Measurements from ENCODE around the gene CFAP58. TPM values are rescaled to one million over a fixed set of nuclear protein-coding genes. Genes with fewer than 3 reads are reported as not detected.
A peak's percentile ranks its signal among the peaks of the same experiment; 100 is the strongest.

Gene CFAP58
- total RNA-seq = 0.10 TPM

GRCh38 chr10:104353325-104354048, at the start of gene CFAP58:
TSS of gene CFAP58 (plus strand) at chr10:104353833. CDS start at chr10:104353898, 65 bp downstream.
- Histone ChIP-seq H3K4me3 (ENCODE audit: low read length) (peak within 1 kb of the TSS; percentile 21), H3K27me3 (ENCODE audit: insufficient read depth, low read length) (no peaks in the 10 kb centered on the region), H3K9me3 (ENCODE audit: low read depth, low read length) (no peaks in the 10 kb centered on the region), H3K4me1 (ENCODE audit: insufficient read depth, low read length) (peaks cover 65% of the 10 kb centered on the region)

- Histone ChIP-seq H3K4me1 (ENCODE audit: insufficient read depth, low read length) (peaks cover 74% of the 10 kb centered on the region), H3K4me3 (ENCODE audit: low read length) (no peak overlapping the region), H3K27me3 (ENCODE audit: insufficient read depth, low read length) (no peaks in the 10 kb centered on the region), H3K9me3 (ENCODE audit: low read depth, low read length) (no peaks in the 10 kb centered on the region)
Observed at GRCh38 chr10:104304356-104304745, 49.3 kb upstream of the CFAP58 start.

DNA sequence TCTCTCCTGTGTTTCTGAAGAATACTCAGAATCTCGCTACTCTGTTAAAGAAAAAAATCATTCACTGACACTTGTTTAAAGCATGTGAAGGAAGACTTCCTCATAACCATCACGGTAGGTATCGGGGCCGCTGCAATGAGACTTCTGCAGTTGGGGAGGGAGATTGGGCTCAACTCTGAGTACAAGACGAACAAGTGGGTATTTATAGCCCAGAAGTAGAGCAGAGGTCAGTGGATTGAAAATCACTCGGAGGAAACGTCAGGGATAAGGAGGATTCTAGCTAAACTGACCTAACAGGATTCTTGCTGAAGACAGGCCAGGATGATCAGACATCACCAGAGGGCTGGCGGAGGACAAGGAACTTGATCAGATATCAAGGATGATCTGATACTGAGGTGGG, 48.7 kb upstream of the CFAP58 start:
- peaks cover 76% of the 10 kb centered on the region for H3K4me1 ChIP-seq (ENCODE audit: insufficient read depth, low read length)
- no peaks in the 10 kb centered on the region for H3K27me3 ChIP-seq (ENCODE audit: insufficient read depth, low read length)
- H3K9me3 ChIP-seq (ENCODE audit: low read depth, low read length) = no peaks in the 10 kb centered on the region
- no peak overlapping the region for H3K4me3 ChIP-seq (ENCODE audit: low read length)

DNA sequence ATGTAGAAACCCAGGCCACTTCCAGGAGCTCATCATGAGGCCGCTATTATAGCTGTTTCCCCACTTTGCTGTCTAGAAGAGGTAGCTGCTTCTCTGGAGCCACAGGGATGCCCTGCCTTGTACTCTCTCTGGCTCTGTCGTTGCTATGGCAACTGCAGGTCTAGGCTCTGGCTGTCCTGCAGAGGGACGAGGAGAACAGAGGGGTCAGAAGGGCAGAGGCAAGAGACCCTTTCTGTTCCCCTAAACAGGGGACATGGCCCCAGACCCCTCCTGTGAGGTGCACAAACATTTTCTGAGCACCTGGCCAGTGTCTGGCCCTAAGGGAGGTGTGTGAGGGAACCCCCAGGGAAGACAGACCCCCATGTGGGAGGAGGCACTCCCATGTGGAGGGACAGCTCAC, 46.7 kb upstream of the CFAP58 start:
- Histone ChIP-seq H3K4me1 (ENCODE audit: insufficient read depth, low read length) (peaks cover 67% of the 10 kb centered on the region), H3K9me3 (ENCODE audit: low read depth, low read length) (no peaks in the 10 kb centered on the region), H3K27me3 (ENCODE audit: insufficient read depth, low read length) (no peaks in the 10 kb centered on the region), H3K4me3 (ENCODE audit: low read length) (no peak overlapping the region)

GRCh38 chr10:104307576-104308438, 45.8 kb upstream of the CFAP58 start:
- peaks cover 68% of the 10 kb centered on the region for H3K4me1 ChIP-seq (ENCODE audit: insufficient read depth, low read length)
- H3K27me3 ChIP-seq (ENCODE audit: insufficient read depth, low read length) = no peaks in the 10 kb centered on the region
- H3K4me3 ChIP-seq (ENCODE audit: low read length) = no peak overlapping the region
- no peaks in the 10 kb centered on the region for H3K9me3 ChIP-seq (ENCODE audit: low read depth, low read length)

GRCh38 chr10:104308439-104308903, 45.2 kb upstream of the CFAP58 start:
- H3K4me1 ChIP-seq (ENCODE audit: insufficient read depth, low read length) = peaks cover 62% of the 10 kb centered on the region
- H3K9me3 ChIP-seq (ENCODE audit: low read depth, low read length) = no peaks in the 10 kb centered on the region
- H3K27me3 ChIP-seq (ENCODE audit: insufficient read depth, low read length) = no peaks in the 10 kb centered on the region
- H3K4me3 ChIP-seq (ENCODE audit: low read length) = no peak overlapping the region

DNA sequence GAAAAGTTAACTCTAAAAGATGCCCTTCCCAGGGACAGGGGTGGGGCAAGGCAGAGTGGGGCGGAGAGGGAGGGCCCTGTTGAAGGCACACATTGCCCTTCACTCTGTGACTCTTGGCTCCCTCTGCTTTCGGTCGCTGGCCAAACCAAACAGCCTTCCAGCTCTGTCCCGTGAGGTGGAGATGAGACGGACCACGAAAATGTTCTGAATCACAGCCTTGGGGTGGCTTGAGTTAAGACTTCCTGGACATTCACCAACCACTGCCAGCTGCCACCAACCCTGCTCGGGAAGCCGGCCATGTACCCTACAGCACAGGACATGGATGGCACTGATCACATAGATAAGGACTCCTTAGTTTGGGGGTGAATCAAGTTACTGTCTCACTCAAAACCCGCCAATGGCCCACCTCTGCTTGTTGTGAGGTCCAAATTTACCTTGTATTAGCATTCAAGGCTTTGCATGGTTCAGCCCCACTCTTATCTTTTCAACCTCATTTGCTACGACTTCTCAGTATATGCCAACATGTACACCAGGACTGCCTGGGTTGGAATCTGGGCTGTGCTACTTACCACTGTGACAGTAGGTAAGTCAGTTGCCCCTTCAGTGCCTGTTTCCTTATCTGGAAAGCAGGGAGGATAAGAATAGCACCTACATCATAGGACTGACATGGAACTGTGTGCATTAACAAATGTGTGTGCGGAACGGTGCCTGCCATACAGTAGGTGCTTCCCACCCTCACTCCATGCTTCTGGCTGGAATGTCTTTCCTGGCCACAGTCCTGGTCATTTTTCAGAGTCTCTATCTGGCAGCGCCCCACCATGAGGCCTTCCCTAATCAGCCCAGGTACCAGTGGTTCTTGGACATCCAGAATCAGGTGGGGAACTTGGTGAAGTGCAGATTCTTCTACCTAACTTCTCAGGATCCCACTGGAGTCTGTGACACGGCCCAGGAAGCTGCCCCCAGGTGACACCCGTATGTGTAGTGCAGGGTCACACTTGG, 43.4 kb upstream of the CFAP58 start:
- no peaks in the 10 kb centered on the region for H3K27me3 ChIP-seq (ENCODE audit: insufficient read depth, low read length)
- H3K4me3 ChIP-seq (ENCODE audit: low read length) = no peak overlapping the region
- no peaks in the 10 kb centered on the region for H3K9me3 ChIP-seq (ENCODE audit: low read depth, low read length)
- peaks cover 44% of the 10 kb centered on the region for H3K4me1 ChIP-seq (ENCODE audit: insufficient read depth, low read length)

DNA sequence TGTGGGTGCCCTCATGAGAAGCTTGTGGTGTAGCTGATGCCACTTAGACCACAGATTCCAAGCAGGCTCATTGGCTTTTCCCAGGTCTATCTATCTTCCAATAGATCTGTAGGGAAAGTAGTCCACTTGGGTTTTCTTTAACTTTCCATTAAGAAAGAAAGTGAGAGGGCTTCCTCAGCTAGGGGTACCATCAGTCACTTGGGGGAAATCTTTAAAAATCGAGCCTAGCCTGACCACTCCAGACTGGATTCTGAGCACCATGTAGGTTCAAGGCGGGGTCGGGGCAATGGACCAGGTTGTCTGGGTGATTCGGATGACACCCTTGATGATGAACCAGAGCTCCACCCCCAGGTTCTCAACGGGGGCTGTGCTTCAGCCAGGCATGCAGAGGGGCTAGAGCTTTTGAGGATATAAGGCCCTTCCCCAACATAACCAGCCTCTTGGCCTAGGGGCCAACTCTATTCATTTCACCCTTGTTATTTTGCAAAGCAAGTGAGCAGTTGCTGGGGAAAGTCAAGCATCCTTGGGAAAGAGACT, 42.4 kb upstream of the CFAP58 start:
- Histone ChIP-seq H3K27me3 (ENCODE audit: insufficient read depth, low read length) (no peaks in the 10 kb centered on the region), H3K4me1 (ENCODE audit: insufficient read depth, low read length) (peaks cover 34% of the 10 kb centered on the region), H3K9me3 (ENCODE audit: low read depth, low read length) (no peaks in the 10 kb centered on the region), H3K4me3 (ENCODE audit: low read length) (no peak overlapping the region)

DNA sequence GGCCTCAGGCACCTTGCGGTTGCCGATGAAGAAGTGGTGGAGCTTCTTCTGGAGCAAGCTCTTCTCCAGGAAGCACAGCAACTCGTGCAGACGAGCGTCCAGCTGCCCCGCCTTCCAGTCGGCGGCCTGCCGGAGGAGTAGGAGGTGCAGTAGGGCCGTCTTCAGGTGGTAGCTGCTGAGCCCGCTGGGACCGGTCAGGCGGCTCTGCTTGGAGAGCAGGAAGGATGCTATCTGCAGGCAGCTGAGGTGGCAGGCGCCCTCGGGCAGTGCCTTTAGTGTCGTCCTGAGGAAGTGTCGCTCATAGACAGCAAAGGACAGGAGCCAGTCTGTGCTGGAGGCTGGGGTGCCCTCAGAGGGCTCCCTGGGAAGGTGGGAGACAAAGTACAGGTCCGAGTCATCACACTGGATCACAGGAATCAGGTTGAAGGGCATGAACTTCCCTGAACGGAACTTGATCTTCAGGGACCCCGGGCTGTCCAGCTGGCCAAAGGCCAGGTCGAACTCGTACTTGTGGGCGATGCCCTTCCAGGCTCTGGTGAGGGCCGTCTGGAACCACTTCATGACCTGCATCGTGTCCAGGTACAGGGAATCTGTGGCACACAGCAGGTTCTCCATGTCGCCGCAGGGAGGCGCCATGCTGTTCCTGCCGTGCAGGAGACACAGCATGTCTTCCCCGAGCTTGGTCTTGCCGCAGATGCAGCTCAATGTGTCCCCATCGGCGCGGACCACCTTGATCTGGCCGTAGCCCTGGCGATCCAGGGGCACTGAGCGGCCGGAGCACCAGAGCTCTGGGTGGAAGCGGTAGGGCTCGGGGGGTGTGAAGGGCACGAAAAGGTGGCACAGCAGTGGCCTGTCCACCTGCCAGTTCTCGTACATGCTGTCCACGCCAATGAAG, 38.8 kb upstream of the CFAP58 start:
- H3K9me3 ChIP-seq (ENCODE audit: low read depth, low read length) = no peaks in the 10 kb centered on the region
- peaks cover 27% of the 10 kb centered on the region for H3K4me1 ChIP-seq (ENCODE audit: insufficient read depth, low read length)
- H3K4me3 ChIP-seq (ENCODE audit: low read length) = no peak overlapping the region
- H3K27me3 ChIP-seq (ENCODE audit: insufficient read depth, low read length) = no peaks in the 10 kb centered on the region

- no peaks in the 10 kb centered on the region for H3K9me3 ChIP-seq (ENCODE audit: low read depth, low read length)
- no peak overlapping the region for H3K4me3 ChIP-seq (ENCODE audit: low read length)
- H3K27me3 ChIP-seq (ENCODE audit: insufficient read depth, low read length) = no peaks in the 10 kb centered on the region
- H3K4me1 ChIP-seq (ENCODE audit: insufficient read depth, low read length) = peaks cover 34% of the 10 kb centered on the region
Observed at GRCh38 chr10:104315486-104315921, 38.1 kb upstream of the CFAP58 start.

DNA sequence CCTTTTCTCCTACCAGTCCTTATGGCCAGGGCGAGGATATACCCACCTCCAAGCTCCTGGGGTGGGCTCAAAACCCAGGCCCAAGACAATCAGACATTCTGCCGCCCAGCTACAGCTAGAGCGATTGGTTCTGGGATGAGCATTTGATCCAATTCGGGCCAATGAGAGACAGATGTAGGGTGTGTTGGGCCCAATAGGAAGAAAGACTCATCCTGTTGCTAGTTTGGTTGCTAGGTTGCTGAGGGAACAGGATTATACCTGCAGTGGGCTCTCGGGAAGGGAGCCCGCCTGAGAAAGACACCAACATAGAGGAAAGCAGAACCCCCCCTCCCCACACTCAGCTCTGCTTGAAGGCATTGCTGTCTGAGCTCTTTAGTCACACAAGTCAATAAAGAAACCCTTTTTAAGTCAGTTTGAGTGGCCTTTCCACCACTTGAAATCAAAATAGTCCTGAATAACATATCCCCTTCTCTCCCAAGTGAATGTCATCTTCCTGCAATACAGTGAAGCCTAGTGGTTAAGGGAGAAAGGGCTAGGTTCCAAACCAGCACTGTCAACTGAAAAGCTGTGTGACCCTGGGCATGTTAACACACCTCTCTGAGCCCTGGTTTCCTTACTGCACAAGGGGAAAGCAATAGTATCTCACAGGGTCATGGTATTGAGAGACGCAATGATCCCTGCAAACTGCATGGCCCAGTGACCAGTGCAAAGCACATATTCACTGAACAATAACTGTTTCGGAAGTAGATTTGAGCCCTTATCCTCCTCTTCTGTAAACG, 37.1 kb upstream of the CFAP58 start:
- peaks cover 44% of the 10 kb centered on the region for H3K4me1 ChIP-seq (ENCODE audit: insufficient read depth, low read length)
- H3K9me3 ChIP-seq (ENCODE audit: low read depth, low read length) = no peaks in the 10 kb centered on the region
- no peak overlapping the region for H3K4me3 ChIP-seq (ENCODE audit: low read length)
- no peaks in the 10 kb centered on the region for H3K27me3 ChIP-seq (ENCODE audit: insufficient read depth, low read length)

GRCh38 chr10:104317269-104317710, 36.3 kb upstream of the CFAP58 start:
- H3K4me1 ChIP-seq (ENCODE audit: insufficient read depth, low read length) = peaks cover 50% of the 10 kb centered on the region

GRCh38 chr10:104317726-104318299, 35.8 kb upstream of the CFAP58 start:
- Histone ChIP-seq H3K27me3 (ENCODE audit: insufficient read depth, low read length) (no peaks in the 10 kb centered on the region), H3K4me1 (ENCODE audit: insufficient read depth, low read length) (peaks cover 54% of the 10 kb centered on the region), H3K4me3 (ENCODE audit: low read length) (no peak overlapping the region), H3K9me3 (ENCODE audit: low read depth, low read length) (no peaks in the 10 kb centered on the region)

More at GRCh38 chr10:104317269-104317710, 36.3 kb upstream of the CFAP58 start:
- Histone ChIP-seq H3K9me3 (ENCODE audit: low read depth, low read length) (no peaks in the 10 kb centered on the region), H3K4me3 (ENCODE audit: low read length) (no peak overlapping the region), H3K27me3 (ENCODE audit: insufficient read depth, low read length) (no peaks in the 10 kb centered on the region)

Measured in mononuclear cell (primary cell).